A673 (cell line): Measurements from ENCODE around the gene GINS1.

Source experiments
- EZH2 ChIP-seq: fragments of 200-600 bp; sonication (generic); IDR thresholded peaks from 2 replicates; pipeline ENCODE4 v1.6.1; 2017; ENCODE audit warnings: borderline replicate concordance, low read depth, mild to moderate bottlenecking, mixed read lengths, antibody characterized with exemption, low read length; ENCODE audit not compliant: poor library complexity, severe bottlenecking
- TF ChIP-seq, protein P1 (sequence below): fragments of 300-800, 200-600 bp; sonication (generic); conservative IDR thresholded peaks from 2 replicates; pipeline ENCODE4 v1.5.1; 2017; ENCODE audit warnings: low read depth, mild to moderate bottlenecking, antibody characterized with exemption, low read length, moderate library complexity, mixed read lengths

DNA sequence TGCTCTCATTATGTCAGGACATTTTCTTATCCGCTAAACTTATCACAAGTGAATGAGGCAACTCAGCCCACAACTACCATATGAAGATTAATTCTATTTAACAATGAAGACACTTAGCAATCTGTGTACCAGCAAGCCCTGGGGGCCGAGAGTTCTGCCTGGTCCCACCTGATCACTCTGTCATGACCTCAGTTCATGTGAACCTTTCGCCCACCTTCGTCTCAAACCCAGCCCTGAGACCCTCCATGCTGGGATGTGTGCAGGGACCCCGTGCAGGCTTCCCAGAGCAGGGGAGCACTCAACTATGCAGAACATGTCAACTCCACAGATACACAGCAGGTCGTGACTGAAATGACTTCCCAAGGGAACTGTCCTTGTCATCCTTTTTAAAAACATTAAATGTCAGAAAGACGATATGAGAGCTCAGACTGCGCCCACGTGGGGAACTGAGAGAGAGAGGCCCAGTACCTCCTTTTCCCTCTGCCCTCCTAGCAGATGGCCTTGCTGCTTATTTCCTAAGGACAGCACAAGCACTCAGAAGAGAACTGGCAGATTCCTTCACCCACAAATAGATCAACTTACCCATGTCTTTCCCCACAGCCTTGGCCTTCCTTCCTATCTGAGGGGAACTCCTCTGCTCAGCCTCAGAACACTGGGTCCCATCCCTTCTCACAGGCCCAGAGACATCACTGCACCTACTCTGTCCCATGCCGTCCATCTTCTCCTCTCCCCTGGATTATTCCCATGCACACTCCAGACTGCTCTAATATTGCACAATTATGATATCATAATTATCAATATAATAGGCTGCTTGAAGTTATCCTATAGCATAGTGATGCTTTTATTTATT lies 28.4 kb upstream of the GINS1 start:
- TF ChIP-seq, protein P1, sequence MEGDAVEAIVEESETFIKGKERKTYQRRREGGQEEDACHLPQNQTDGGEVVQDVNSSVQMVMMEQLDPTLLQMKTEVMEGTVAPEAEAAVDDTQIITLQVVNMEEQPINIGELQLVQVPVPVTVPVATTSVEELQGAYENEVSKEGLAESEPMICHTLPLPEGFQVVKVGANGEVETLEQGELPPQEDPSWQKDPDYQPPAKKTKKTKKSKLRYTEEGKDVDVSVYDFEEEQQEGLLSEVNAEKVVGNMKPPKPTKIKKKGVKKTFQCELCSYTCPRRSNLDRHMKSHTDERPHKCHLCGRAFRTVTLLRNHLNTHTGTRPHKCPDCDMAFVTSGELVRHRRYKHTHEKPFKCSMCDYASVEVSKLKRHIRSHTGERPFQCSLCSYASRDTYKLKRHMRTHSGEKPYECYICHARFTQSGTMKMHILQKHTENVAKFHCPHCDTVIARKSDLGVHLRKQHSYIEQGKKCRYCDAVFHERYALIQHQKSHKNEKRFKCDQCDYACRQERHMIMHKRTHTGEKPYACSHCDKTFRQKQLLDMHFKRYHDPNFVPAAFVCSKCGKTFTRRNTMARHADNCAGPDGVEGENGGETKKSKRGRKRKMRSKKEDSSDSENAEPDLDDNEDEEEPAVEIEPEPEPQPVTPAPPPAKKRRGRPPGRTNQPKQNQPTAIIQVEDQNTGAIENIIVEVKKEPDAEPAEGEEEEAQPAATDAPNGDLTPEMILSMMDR = no peak
- TF ChIP-seq EZH2 = no peak
